Endothelial cell of umbilical vein (primary cell): ENCODE measurements around the gene ZNF800. TPM values are rescaled to one million over a fixed set of nuclear protein-coding genes. Genes with fewer than 3 reads are reported as not detected.

Experiments used
- BruUV-seq: library from RNA; stranded (reverse); fragments of 400-500 nt; replicated peaks from 2 replicates; lab custom pipeline; 2021; lab: Mats Ljungman, UMichigan
- CTCF ChIA-PET: fragments of 300-600, 350-600 bp; sonication (Branson Sonifier 250); formaldehyde crosslinking; loops from one replicate; lab custom pipeline; 2021; ENCODE audit warnings: antibody characterized with exemption, inconsistent platforms; lab: Charles Lee
- POLR2A ChIA-PET: fragments of 300-600, 350-600 bp; sonication (Branson Sonifier 250); formaldehyde crosslinking; loops from one replicate; lab custom pipeline; 2021; ENCODE audit warnings: antibody characterized with exemption, inconsistent platforms; lab: Charles Lee
- DNase-seq: peaks from one replicate; pipeline ENCODE4 v3.0.0-alpha.2; 2011; ENCODE audit warnings: low read depth, low spot score
- FAIRE-seq: peaks from 2 replicates; lab custom pipeline; 2011; peaks lifted over from hg19 to GRCh38; lab: Jason Lieb, UNC
- H2AFZ ChIP-seq: 2 replicates; pipeline ENCODE4 v1.6.0; 2012; ENCODE audit warnings: low read depth, low read length, control low read depth, inconsistent platforms
- H3K27ac ChIP-seq: 2 replicates; pipeline ENCODE4 v1.5.1; 2011; ENCODE audit warnings: low read depth, mild to moderate bottlenecking, control low read depth, low read length, moderate library complexity; ENCODE audit not compliant: insufficient read depth
- H3K27me3 ChIP-seq, 2 experiments: 2 replicates each; pipeline versions ENCODE4 v1.6.0 to v1.6.1; 2011; ENCODE audit warnings: low read length in 2 of 2, mixed read lengths in 1 of 2; ENCODE audit not compliant: control insufficient read depth in 2 of 2, insufficient read depth in 2 of 2
- H3K36me3 ChIP-seq, 2 experiments: 2 replicates in 1 of 2; 3 replicates in 1 of 2; pipeline ENCODE4 v1.5.1; 2011; ENCODE audit warnings: low read length in 2 of 2, mild to moderate bottlenecking in 1 of 2, moderate library complexity in 1 of 2; ENCODE audit not compliant: control insufficient read depth in 2 of 2, insufficient read depth in 2 of 2; ENCODE audit errors: extremely low read depth in 1 of 2
- H3K4me1 ChIP-seq: 3 replicates; pipeline ENCODE4 v1.5.1; 2011; ENCODE audit warnings: mild to moderate bottlenecking, low read length; ENCODE audit not compliant: control insufficient read depth, insufficient read depth; ENCODE audit errors: extremely low read depth
- H3K4me2 ChIP-seq: 2 replicates; pipeline ENCODE4 v1.6.1; 2011; ENCODE audit warnings: low read length, control low read depth, mixed read lengths; ENCODE audit not compliant: insufficient read depth
- H3K4me3 ChIP-seq, 3 experiments: fragments of 200-600 bp in 1 of 3; sonication (generic), shearing (Covaris generic) in 1 of 3; replicated peaks in 1 of 3; 2 replicates each; pipeline ENCODE4 v1.5.1; 2011 to 2016; ENCODE audit warnings: control low read depth in 3 of 3, low read length in 3 of 3, mild to moderate bottlenecking in 2 of 3, inconsistent platforms in 1 of 3, low read depth in 1 of 3, moderate library complexity in 1 of 3; ENCODE audit not compliant: insufficient read depth in 1 of 3
- H3K79me2 ChIP-seq: 2 replicates; pipeline ENCODE4 v1.6.0; 2012; ENCODE audit warnings: low read length, inconsistent platforms; ENCODE audit not compliant: control insufficient read depth, insufficient read depth
- H3K9ac ChIP-seq: replicated peaks from 2 replicates; pipeline ENCODE3; 2011; ENCODE audit warnings: low read length, control low read depth; ENCODE audit not compliant: insufficient read depth; ENCODE audit errors: extremely low read depth
- H3K9me1 ChIP-seq: replicated peaks from 3 replicates; pipeline ENCODE4 v1.6.0; 2011; ENCODE audit warnings: mild to moderate bottlenecking, low read length; ENCODE audit not compliant: control insufficient read depth, insufficient read depth; ENCODE audit errors: extremely low read depth
- H3K9me3 ChIP-seq: replicated peaks from 2 replicates; pipeline ENCODE4 v1.5.1; 2012; ENCODE audit warnings: low read length, inconsistent platforms; ENCODE audit not compliant: control insufficient read depth, insufficient read depth
- H4K20me1 ChIP-seq: replicated peaks from 2 replicates; pipeline ENCODE3; 2011; ENCODE audit warnings: mild to moderate bottlenecking, low read length; ENCODE audit not compliant: control insufficient read depth, insufficient read depth; ENCODE audit errors: extremely low read depth
- CTCF ChIP-seq, 2 donors: IDR thresholded peaks; 1 replicate in 1 of 2; 2 replicates in 1 of 2; pipeline ENCODE4 v1.5.1; 2011; ENCODE audit warnings: low read length in 2 of 2, mild to moderate bottlenecking in 2 of 2, moderate library complexity in 2 of 2, control low read depth in 1 of 2, inconsistent platforms in 1 of 2, low read depth in 1 of 2; ENCODE audit not compliant: insufficient read depth in 1 of 2; ENCODE audit errors: extremely low read depth in 1 of 2
- EZH2 ChIP-seq: IDR thresholded peaks from 2 replicates; pipeline ENCODE4 v1.6.1; 2012; ENCODE audit warnings: borderline replicate concordance, low read depth, mild to moderate bottlenecking, moderate library complexity, low read length, inconsistent platforms; ENCODE audit not compliant: severe bottlenecking
- FOS ChIP-seq: IDR thresholded peaks from 2 replicates; pipeline ENCODE4 v1.6.1; 2011; ENCODE audit warnings: mild to moderate bottlenecking, low read length, moderate library complexity, borderline replicate concordance; ENCODE audit not compliant: insufficient read depth
- GATA2 ChIP-seq: IDR thresholded peaks from 2 replicates; pipeline ENCODE4 v1.7.0; 2011; ENCODE audit warnings: low read depth, mild to moderate bottlenecking, moderate library complexity, mixed read lengths, low read length; ENCODE audit not compliant: insufficient read length, insufficient read depth
- JUN ChIP-seq: IDR thresholded peaks from 2 replicates; pipeline ENCODE4 v1.6.1; 2011; ENCODE audit warnings: borderline replicate concordance, low read depth; ENCODE audit not compliant: insufficient read length, insufficient read depth
- MAX ChIP-seq: IDR thresholded peaks from 2 replicates; pipeline ENCODE4 v1.6.1; 2011; ENCODE audit not compliant: insufficient read depth, insufficient read length
- MYC ChIP-seq: IDR thresholded peaks from one replicate; pipeline ENCODE4 v1.6.1; 2011; ENCODE audit warnings: mild to moderate bottlenecking, low read depth, low read length
- POLR2A ChIP-seq: IDR thresholded peaks from 2 replicates; pipeline ENCODE4 v1.6.1; 2012; ENCODE audit warnings: low read depth, mild to moderate bottlenecking, control low read depth, low read length
- POLR2AphosphoS5 ChIP-seq: IDR thresholded peaks from 2 replicates; pipeline ENCODE4 v1.6.1; 2012; ENCODE audit warnings: low read depth, mild to moderate bottlenecking, control low read depth, low read length, moderate library complexity; ENCODE audit not compliant: insufficient read depth
- dilution Hi-C: fragments of 300-500 bp; cut with MboI; formaldehyde crosslinking; loops from one replicate; pipeline ENCODE4 v1.15.0; 2019; ENCODE audit warnings: low sequenced_read_pairs; ENCODE audit not compliant: extremely low pct_ligation_motif_present
- intact Hi-C: fragments of 100-400 bp; cut with micrococcal nuclease; formaldehyde crosslinking; loops from one replicate; pipeline ENCODE4 v1.10.0; 2022
- polyA plus RNA-seq, 4 experiments: library from polyadenylated mRNA; depleted of rRNA in 3 of 4; stranded (reverse) in 3 of 4; unstranded in 1 of 4; fragments of >200 nt; gene quantifications; 2 replicates each; pipeline versions ENCODE4 v1.2.1 to v1.2.3, GENCODE V29; 2011 to 2012; ENCODE audit warnings: missing spikeins in 1 of 4
- total RNA-seq: library from RNA; stranded (reverse); gene quantifications from 2 replicates; pipeline ENCODE4 v1.2.3, GENCODE V29; 2021

Gene ZNF800
- total and polyA plus RNA-seq, 2 donors (not counting 3 experiments of a cell fraction or from before 2014, with no cell fraction given) = 10.9 to 35.4 TPM

GRCh38 chr7:127380479-127380878 lies 12.0 kb downstream of the ZNF800 start:
- BruUV-seq = no TSS peak
- intact Hi-C loops = no loop called here
- CTCF ChIA-PET = interaction anchor here (0.7 to 1.0 kb wide), 2 partner anchors 10 to 33 kb away, joined by 3 read pairs; no protein-coding TSS in a partner anchor

GRCh38 chr7:127379642-127380041 lies 12.9 kb downstream of the ZNF800 start:
- no peaks in the 10 kb centered on the region for H3K9me3 ChIP-seq

More at GRCh38 chr7:127380479-127380878, 12.0 kb downstream of the ZNF800 start:
- H3K79me2 ChIP-seq = peaks cover 82% of the 10 kb centered on the region
- DNase-seq = no peak
- peaks cover 13% of the 10 kb centered on the region for H3K4me1 ChIP-seq
- peaks cover 1 to 4% of the 10 kb centered on the region in 2 experiments for H3K36me3 ChIP-seq
- no peaks in the 10 kb centered on the region for H3K9me1 ChIP-seq
- no peak overlapping the region for H3K4me3 ChIP-seq
- peaks cover 5% of the 10 kb centered on the region for H4K20me1 ChIP-seq
- dilution Hi-C loops = no loop called here
- no peak overlapping the region for H3K4me2 ChIP-seq
- no peak overlapping the region for H2AFZ ChIP-seq
- H3K9me3 ChIP-seq = no peaks in the 10 kb centered on the region
- TF ChIP-seq MYC (no peak), GATA2 (no peak)
- FAIRE-seq = no peak
- H3K27me3 ChIP-seq = no peaks in the 10 kb centered on the region
- no peak overlapping the region for H3K27ac ChIP-seq
- H3K9ac ChIP-seq = no peak overlapping the region
- POLR2A ChIA-PET = no interaction called here

More at GRCh38 chr7:127379642-127380041, 12.9 kb downstream of the ZNF800 start:
- no peak for TF ChIP-seq EZH2
- no peak for TF ChIP-seq FOS
- no peak for TF ChIP-seq GATA2
- TF ChIP-seq JUN = no peak
- no peak for TF ChIP-seq MAX
- no peak for TF ChIP-seq MYC
- TF ChIP-seq POLR2A = no peak
- TF ChIP-seq CTCF (IDR thresholded peaks at IDR 0.05; ENCODE audit: extremely low read depth in 1 of 2, insufficient read depth in 1 of 2, low read depth in 1 of 2, low read length in 2 of 2) = no peak
- no peak for TF ChIP-seq POLR2AphosphoS5
- Histone ChIP-seq H2AFZ (no peak overlapping the region), H3K4me2 (no peak overlapping the region), H3K9me1 (no peaks in the 10 kb centered on the region), H3K4me3 (no peak overlapping the region), H3K27me3 (no peaks in the 10 kb centered on the region), H3K9ac (no peak overlapping the region), H3K27ac (no peak overlapping the region), H3K4me1 (peaks cover 13% of the 10 kb centered on the region), H3K79me2 (peaks cover 75% of the 10 kb centered on the region), H4K20me1 (peaks cover 5% of the 10 kb centered on the region), H3K36me3 (peaks cover 2 to 4% of the 10 kb centered on the region in 2 experiments)
- FAIRE-seq (no peak), DNase-seq (no peak)
- intact Hi-C loops = no loop called here
- BruUV-seq = no TSS peak
- dilution Hi-C loops = no loop called here
- POLR2A ChIA-PET = no interaction called here
- CTCF ChIA-PET = interaction anchor here (1.0 kb wide), 1 partner anchor 32 kb away, joined by 3 read pairs; no protein-coding TSS in a partner anchor
